ENCODE measurements around the gene NGLY1.

The NGLY1 gene

DNA sequence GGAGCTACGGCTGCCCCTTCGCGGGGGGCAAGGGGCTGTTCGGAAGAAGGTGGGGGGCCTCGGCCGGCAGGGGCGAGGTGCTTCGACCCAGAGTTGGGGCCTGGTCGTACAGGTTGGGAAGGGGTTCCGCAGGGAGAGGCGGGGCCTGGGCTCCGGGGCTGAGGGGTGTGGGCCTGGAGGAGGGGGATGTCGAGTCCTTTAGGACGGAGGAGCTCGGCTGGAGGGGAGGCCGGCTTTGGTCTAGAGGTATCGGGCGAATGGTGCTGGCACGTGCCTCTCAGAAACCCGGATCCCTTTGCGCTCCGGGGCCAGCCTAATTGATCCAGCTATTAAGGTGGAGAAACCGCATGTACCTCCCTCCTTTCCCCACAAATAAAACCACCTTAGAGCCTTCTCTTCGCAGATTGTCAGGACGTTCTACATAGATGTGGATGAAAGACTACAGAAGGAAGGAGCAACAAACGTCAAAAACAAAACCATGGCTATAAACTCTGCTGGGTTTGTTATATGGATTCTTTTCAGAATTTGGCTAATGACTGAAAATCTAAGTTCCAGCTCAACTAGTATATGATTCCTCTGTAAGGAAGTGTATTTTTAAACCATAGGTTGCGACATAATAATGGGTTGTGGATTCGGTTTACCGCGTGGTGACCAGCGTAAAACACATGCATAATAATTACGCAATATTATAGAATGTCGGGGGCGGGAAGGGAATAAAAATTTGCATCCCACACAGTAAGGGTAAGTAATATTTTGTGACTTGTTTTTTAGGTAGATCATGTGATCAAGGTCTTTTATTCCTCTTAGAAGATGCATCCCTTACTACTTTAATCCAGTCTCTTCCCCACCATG is 644 bp upstream of the NGLY1 start:
- DNase-seq = peak; percentile 71

- DNase-seq = no peak
These were observed 656 bp downstream of the NGLY1 start for GRCh38 chr3:25782636-25782937.

- DNase-seq = no peak
These were observed 1.3 kb downstream of the NGLY1 start for GRCh38 chr3:25781758-25782594.

DNA sequence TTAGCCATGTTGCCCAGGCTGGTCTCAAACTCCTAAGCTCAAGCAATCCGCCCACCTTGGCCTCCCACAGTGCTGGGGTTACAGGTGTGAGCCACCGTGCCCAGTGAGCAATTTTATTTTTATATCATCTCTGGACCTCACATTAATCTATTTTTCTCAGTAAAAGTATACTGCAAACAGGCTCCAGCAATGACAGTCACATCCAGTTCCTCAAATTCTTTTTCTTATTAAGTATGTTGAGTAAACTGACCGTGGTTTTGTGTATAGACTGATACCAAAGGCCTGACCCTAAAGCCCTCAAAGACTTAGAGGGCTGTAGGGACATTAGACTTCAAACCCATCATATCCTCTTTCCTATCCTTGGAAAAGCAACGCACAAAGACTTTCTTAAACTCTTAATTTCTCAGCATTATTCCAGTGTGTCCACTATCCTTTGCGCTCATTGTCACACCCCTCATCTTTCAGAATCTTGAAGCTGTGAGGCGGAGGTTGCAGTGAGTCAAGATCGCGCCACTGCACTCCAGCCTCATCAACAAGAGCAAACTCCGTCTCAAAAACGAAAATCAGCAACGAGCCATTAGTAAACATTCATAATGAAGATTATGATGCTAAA is 2.0 kb downstream of the NGLY1 start:
- DNase-seq = no peak

DNA sequence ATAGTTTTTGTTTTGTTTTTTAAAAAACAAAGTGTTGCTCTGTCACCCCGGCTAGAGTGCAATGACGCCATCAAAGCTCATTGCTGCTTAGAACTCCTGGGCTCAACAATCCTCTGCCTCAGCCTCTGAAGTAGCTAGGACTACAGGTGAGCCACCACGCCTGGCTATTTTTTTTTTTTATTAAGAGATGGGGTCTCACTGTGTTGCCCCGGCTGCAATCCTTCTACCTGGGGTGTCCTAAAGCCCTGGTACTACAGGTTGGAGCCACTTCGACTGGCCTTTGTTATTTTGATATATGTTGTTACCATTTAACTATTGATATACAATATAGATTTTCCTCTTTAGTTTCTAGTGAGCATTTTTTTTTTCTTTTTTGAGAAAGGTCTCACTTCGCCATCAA is 2.6 kb downstream of the NGLY1 start:
- DNase-seq = no peak

GRCh38 chr3:25775936-25776335 is 7.3 kb downstream of the NGLY1 start:
- DNase-seq = no peak

DNA sequence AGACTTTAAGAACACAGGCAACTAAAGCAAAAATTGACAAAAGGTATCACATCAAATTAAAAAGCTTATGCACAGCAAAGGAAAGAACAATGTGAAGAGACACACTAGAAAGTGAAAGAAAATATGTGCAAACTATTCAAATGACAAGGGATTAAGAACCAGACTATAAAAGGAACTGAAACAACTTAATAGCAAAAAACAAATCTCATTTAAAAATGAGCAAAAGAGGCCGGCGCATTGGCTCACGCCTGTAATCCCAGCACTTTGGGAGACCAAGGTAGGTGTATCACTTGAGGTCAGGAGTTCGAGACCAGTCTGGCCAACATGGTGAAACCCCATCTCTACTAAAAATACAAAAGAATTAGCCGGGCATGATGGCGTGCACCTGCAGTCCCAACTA is 14.4 kb downstream of the NGLY1 start:
- DNase-seq = no peak

GRCh38 chr3:25751725-25752124 is 31.5 kb downstream of the NGLY1 start:
- no peak for DNase-seq

GRCh38 chr3:25751048-25751447 is 32.2 kb downstream of the NGLY1 start:
- DNase-seq = no peak

GRCh38 chr3:25749031-25749581 is 34.1 kb downstream of the NGLY1 start:
- no peak for DNase-seq

GRCh38 chr3:25748189-25748588 is 35.1 kb downstream of the NGLY1 start:
- no peak for DNase-seq

DNA sequence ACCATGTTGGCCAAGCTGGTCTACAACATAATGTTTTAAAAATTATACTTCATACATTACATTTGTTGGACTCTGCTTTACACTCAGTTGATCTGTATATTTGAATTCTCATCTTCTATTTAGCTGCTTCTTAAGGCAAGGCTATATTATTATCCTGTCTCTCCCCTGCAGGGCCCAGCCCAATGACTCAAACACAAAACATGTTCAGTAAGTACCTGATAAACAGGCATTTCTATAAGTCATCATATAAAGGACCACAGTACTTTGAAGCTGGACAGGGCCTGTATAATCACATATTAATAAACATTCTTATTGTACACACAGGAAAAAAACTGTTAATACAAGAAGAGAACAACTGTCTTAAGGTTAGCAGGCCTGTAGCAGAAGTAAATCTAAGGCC is 36.2 kb downstream of the NGLY1 start:
- DNase-seq = no peak

GRCh38 chr3:25744470-25744869 is 38.8 kb downstream of the NGLY1 start:
- no peak for DNase-seq

GRCh38 chr3:25728101-25728500 is 55.1 kb downstream of the NGLY1 start:
- DNase-seq = no peak

GRCh38 chr3:25727316-25727715 is 55.9 kb downstream of the NGLY1 start:
- no peak for DNase-seq

DNA sequence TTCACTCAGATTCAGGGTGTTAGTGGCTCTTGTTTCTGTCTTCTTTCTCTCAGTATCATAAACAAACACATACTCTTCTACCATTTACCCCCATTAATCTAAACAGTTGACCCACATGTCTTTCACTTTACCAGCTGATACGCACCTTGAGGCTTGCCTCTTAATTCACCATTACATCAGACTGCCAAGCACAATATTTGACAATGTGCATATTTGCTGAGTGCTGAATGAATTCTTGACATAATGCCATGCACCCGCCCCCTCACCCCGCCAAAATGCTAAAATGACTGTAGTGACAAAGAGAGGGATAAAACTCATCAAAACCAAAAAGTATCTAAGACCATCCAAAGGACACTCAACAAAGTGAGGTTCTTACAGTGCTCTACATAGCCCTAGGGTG is 57.4 kb downstream of the NGLY1 start:
- DNase-seq = no peak

- no peak for DNase-seq
These were observed 58.1 kb downstream of the NGLY1 start for GRCh38 chr3:25724948-25725645.

DNA sequence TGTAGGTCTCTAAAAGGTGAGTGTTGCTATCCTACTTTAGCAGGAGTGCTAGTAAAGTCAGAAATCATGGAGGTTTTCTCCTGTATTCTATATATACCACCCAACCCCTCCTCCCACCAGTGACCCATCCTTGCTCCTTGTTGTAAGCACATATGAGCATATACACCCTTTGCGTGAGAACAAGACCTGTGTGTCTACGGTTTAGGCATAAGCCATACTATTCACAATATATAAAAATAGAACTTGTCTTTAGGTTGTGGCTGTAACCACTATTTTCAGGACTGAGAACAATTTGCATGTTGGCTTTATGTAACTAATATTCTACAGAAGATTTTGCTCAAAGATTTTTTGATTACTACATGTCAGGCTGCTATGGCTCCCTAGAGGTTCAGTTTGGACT is 59.4 kb downstream of the NGLY1 start:
- no peak for DNase-seq

GRCh38 chr3:25719321-25719720 is 63.9 kb downstream of the NGLY1 start:
- DNase-seq = no peak

DNA sequence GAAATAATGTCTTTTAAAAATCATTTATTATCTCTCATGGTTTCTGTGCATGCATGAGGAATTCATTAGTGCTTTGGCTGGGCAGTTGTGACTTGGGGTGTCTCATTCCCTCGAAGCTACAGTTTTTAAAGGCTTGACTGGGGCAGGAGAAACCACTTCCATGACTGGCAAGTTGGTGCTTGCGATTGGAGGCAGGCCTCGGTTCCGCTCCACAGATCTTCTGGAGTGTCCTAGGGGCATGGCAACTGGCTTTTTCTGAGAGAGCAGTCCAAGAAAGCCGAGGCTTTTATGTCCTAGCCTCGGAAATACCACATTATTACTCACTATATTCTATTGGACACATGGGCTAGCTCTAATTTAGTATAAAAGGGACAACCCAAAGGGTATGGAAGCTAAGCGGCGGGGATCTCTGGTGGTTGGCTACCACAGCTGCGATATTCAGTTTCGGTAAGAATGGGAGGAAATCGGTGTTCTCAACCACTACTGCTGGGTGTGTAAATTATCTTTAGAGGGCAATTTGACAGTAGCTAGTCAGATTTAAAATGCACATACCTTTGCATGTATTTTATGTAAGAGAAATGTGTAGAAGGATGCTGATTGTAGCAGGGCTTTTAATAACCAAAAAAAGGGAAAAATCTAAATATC is 69.8 kb downstream of the NGLY1 start:
- no peak for DNase-seq

GRCh38 chr3:25711090-25711489 is 72.2 kb downstream of the NGLY1 start:
- DNase-seq = no peak

GRCh38 chr3:25708036-25708435 is 75.2 kb downstream of the NGLY1 start:
- DNase-seq = no peak
